Osteoblast (primary cell): ENCODE measurements around the gene PGAM2. TPM values are rescaled to one million over a fixed set of nuclear protein-coding genes. Genes with fewer than 3 reads are reported as not detected.

Source experiments
- DNase-seq: peaks from one replicate; pipeline ENCODE4 v3.0.0; 2011; ENCODE audit warnings: low spot score, mixed read lengths; ENCODE audit not compliant: insufficient read length; ENCODE audit errors: missing footprints
- H2AFZ ChIP-seq: 2 replicates; pipeline ENCODE4 v1.6.0; 2011; ENCODE audit warnings: mild to moderate bottlenecking, low read length
- H3K27ac ChIP-seq: 2 replicates; pipeline ENCODE4 v1.5.1; 2011; ENCODE audit warnings: mild to moderate bottlenecking, low read depth, low read length, moderate library complexity
- H3K27me3 ChIP-seq: 2 replicates; pipeline ENCODE4 v1.6.0; 2012; ENCODE audit warnings: mild to moderate bottlenecking, control low read depth, inconsistent platforms, low read length, moderate library complexity; ENCODE audit not compliant: insufficient read depth
- H3K36me3 ChIP-seq: 2 replicates; pipeline ENCODE4 v1.5.1; 2011; ENCODE audit warnings: mild to moderate bottlenecking, low read length, control low read depth, moderate library complexity; ENCODE audit not compliant: insufficient read depth
- H3K4me1 ChIP-seq: 2 replicates; pipeline ENCODE4 v1.5.1; 2011; ENCODE audit warnings: mild to moderate bottlenecking, low read length, control low read depth, moderate library complexity; ENCODE audit not compliant: insufficient read depth
- H3K4me2 ChIP-seq: 2 replicates; pipeline ENCODE4 v1.6.0; 2011; ENCODE audit warnings: mild to moderate bottlenecking, low read length; ENCODE audit not compliant: insufficient read depth
- H3K4me3 ChIP-seq: fragments of 200-600 bp; sonication (generic); 3 replicates; pipeline ENCODE4 v1.5.1; 2012; ENCODE audit warnings: mild to moderate bottlenecking, low read length, inconsistent platforms; ENCODE audit not compliant: insufficient read depth
- H3K79me2 ChIP-seq: 2 replicates; pipeline ENCODE4 v1.6.0; 2012; ENCODE audit warnings: mild to moderate bottlenecking, low read length, control low read depth, inconsistent platforms; ENCODE audit not compliant: insufficient read depth
- H3K9me3 ChIP-seq: 2 replicates; pipeline ENCODE4 v1.5.1; 2011; ENCODE audit warnings: low read depth, low read length, control low read depth
- H4K20me1 ChIP-seq: 2 replicates; pipeline ENCODE4 v1.6.0; 2012; ENCODE audit warnings: mild to moderate bottlenecking, low read length, control low read depth; ENCODE audit not compliant: insufficient read depth
- total RNA-seq: library from RNA; depleted of rRNA; stranded (reverse); fragments of >200 nt; gene quantifications from 2 replicates; pipeline ENCODE4 v1.2.3, GENCODE V29; 2012
- TF ChIP-seq, protein P1 (sequence below): IDR thresholded peaks from 2 replicates; pipeline ENCODE4 v1.5.1; 2011; ENCODE audit warnings: mild to moderate bottlenecking, low read depth, low read length, moderate library complexity; ENCODE audit errors: extremely low read depth

Gene PGAM2
- total RNA-seq, 1 donor = 0.36 TPM

DNA sequence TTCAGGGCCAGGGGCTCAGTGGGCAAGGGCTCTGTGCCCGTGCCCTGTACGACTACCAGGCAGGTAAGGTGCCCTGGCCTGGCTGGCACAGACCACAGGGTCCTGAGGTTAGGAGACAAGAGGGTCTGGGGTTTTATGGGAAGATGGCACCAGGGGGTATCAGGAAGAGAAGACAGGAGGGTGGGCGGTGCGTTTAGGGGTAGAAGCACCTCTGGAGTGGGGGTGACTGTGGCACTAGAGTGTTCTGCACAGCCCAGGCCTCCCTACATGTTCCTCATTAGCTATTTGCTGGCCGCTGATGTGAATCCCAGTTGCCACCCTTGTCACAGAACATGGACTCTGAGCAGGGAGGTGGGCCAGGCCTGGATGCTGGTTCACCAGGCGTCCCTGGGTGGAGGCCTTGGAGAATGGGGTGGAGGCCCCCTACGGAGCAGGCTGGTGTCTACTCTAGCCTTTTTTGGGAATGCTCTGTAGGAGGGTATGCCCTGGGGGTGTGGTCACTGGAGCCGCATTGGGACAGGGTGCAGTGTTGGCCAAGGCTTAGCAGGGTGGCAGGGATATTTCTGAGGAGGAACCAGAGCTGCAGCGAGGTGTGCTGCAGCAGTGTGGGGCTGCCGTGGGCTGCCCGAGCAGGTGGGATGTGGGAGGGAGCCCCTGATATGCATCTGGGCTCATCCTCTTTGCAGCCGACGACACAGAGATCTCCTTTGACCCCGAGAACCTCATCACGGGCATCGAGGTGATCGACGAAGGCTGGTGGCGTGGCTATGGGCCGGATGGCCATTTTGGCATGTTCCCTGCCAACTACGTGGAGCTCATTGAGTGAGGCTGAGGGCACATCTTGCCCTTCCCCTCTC is 5.0 kb downstream of the PGAM2 start:
- Histone ChIP-seq H3K9me3 (no peaks in the 10 kb centered on the region), H2AFZ (no peak overlapping the region), H3K27ac (no peak overlapping the region), H3K79me2 (peaks cover 10% of the 10 kb centered on the region), H3K36me3 (peaks cover 61% of the 10 kb centered on the region), H3K4me2 (no peak overlapping the region), H4K20me1 (peaks cover 43% of the 10 kb centered on the region), H3K27me3 (no peaks in the 10 kb centered on the region), H3K4me3 (no peak overlapping the region), H3K4me1 (peaks cover 3% of the 10 kb centered on the region)
- TF ChIP-seq, protein P1, sequence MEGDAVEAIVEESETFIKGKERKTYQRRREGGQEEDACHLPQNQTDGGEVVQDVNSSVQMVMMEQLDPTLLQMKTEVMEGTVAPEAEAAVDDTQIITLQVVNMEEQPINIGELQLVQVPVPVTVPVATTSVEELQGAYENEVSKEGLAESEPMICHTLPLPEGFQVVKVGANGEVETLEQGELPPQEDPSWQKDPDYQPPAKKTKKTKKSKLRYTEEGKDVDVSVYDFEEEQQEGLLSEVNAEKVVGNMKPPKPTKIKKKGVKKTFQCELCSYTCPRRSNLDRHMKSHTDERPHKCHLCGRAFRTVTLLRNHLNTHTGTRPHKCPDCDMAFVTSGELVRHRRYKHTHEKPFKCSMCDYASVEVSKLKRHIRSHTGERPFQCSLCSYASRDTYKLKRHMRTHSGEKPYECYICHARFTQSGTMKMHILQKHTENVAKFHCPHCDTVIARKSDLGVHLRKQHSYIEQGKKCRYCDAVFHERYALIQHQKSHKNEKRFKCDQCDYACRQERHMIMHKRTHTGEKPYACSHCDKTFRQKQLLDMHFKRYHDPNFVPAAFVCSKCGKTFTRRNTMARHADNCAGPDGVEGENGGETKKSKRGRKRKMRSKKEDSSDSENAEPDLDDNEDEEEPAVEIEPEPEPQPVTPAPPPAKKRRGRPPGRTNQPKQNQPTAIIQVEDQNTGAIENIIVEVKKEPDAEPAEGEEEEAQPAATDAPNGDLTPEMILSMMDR = no peak
- peak; percentile 49 for DNase-seq

DNA sequence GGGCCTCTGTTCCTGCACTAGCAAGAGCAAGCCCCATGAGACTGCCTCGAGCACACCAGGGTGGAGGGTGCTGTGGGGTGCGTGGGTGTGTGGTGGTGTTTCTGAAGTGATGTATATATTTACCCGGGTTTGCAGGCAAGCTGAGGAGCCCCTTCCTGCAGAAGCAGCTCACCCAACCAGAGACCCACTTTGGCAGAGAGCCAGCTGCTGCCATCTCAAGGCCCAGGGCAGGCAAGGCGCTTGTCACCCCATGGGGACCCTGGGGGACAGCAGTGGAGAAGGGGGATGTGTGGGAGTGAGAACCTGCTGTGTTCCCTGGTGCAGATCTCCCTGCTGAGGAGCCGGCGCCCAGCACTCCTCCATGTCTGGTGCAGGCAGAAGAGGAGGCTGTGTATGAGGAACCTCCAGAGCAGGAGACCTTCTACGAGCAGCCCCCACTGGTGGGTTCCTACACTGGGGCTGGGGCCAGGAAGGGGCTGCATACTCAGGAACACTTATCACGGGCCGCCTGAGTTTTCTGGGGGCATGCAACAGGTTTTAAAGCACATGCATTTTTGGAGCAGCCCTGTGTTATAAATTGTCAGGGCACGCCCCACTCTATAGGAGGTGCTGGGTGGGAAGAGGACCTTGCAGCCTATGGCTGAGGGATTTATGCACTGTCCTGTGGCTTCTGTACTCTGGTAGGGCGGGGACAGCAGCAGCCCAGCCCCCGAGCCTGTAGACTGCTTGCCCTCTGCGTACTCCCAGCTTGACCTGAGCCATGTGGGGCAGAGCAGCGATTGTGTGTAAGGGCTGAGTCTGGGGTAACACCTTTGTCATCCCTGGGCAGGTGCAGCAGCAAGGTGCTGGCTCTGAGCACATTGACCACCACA is 5.9 kb downstream of the PGAM2 start:
- no peak overlapping the region for H3K4me2 ChIP-seq
- no peaks in the 10 kb centered on the region for H3K9me3 ChIP-seq
- H3K79me2 ChIP-seq = peaks cover 17% of the 10 kb centered on the region
- no peak overlapping the region for H2AFZ ChIP-seq
- H3K27me3 ChIP-seq = no peaks in the 10 kb centered on the region
- H3K4me1 ChIP-seq = no peaks in the 10 kb centered on the region
- no peak overlapping the region for H3K27ac ChIP-seq
- peaks cover 36% of the 10 kb centered on the region for H4K20me1 ChIP-seq
- TF ChIP-seq, protein P1 = no peak
- H3K4me3 ChIP-seq = no peak overlapping the region
- peaks cover 66% of the 10 kb centered on the region for H3K36me3 ChIP-seq
- DNase-seq = peak; percentile 69

GRCh38 chr7:44058759-44059218 is 6.6 kb downstream of the PGAM2 start:
- TF ChIP-seq, protein P1 = no peak
- Histone ChIP-seq H3K9me3 (no peaks in the 10 kb centered on the region), H3K36me3 (peaks cover 66% of the 10 kb centered on the region), H3K27ac (no peak overlapping the region), H3K4me3 (no peak overlapping the region), H2AFZ (no peak overlapping the region), H3K27me3 (no peaks in the 10 kb centered on the region), H4K20me1 (peaks cover 36% of the 10 kb centered on the region), H3K4me1 (no peaks in the 10 kb centered on the region), H3K79me2 (peaks cover 17% of the 10 kb centered on the region), H3K4me2 (no peak overlapping the region)
- DNase-seq = peak; percentile 58
